ENCODE results near the gene PLP1.

DNA sequence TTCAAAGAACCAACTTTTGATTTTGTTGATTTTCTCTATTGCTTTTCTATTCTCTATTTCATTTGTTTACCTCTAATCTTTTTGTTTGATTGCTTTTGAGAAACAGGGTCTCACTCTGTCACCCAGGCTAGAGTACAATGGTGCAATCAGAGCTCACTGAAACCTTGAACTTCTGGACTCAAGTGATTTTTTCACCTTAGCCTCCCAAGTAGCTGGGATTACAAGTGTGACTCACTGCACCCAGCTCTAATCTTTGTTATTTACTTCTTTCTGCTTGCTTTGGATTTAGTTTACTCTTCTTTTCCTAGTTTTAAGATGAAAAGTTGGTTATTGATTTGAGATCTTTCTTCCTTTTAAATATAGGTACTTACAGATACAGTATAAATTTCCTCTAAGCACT lies 29.2 kb downstream of the PLP1 start:
- TF ChIP-seq, protein P1, sequence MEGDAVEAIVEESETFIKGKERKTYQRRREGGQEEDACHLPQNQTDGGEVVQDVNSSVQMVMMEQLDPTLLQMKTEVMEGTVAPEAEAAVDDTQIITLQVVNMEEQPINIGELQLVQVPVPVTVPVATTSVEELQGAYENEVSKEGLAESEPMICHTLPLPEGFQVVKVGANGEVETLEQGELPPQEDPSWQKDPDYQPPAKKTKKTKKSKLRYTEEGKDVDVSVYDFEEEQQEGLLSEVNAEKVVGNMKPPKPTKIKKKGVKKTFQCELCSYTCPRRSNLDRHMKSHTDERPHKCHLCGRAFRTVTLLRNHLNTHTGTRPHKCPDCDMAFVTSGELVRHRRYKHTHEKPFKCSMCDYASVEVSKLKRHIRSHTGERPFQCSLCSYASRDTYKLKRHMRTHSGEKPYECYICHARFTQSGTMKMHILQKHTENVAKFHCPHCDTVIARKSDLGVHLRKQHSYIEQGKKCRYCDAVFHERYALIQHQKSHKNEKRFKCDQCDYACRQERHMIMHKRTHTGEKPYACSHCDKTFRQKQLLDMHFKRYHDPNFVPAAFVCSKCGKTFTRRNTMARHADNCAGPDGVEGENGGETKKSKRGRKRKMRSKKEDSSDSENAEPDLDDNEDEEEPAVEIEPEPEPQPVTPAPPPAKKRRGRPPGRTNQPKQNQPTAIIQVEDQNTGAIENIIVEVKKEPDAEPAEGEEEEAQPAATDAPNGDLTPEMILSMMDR (conservative IDR thresholded peaks at IDR 0.05; ENCODE audit: low read depth in 2 of 2), result no peak
- TF ChIP-seq POLR2AphosphoS5 (IDR thresholded peaks at IDR 0.05; ENCODE audit: low read depth), result no peak
